Measurements from ENCODE around the gene CDYL2. TPM values are rescaled to one million over a fixed set of nuclear protein-coding genes. Genes with fewer than 3 reads are reported as not detected.

Gene CDYL2
- total RNA-seq, 2 donors from 2014 or later, result 4.8 TPM

- intact Hi-C loops (cut with DNase I), result no loop called here
- H3K27ac ChIP-seq, result no peak overlapping the region
- no peak for DNase-seq
- no peaks in the 10 kb centered on the region for H3K36me3 ChIP-seq
- H3K9ac ChIP-seq (ENCODE audit: low read depth in 2 of 2, low read length in 2 of 2), result no peak overlapping the region
- no peaks in the 10 kb centered on the region for H3K4me1 ChIP-seq
- TF ChIP-seq CTCF (IDR thresholded peaks at IDR 0.05), result no peak
- no peaks in the 10 kb centered on the region for H3K27me3 ChIP-seq
- H3K4me3 ChIP-seq, result no peak overlapping the region
- no peaks in the 10 kb centered on the region for H3K9me3 ChIP-seq
Measured at GRCh38 chr16:80670170-80670865, 134.1 kb downstream of the CDYL2 start.

GRCh38 chr16:80669673-80670072, 134.7 kb downstream of the CDYL2 start:
- TF ChIP-seq CTCF (IDR thresholded peaks at IDR 0.05), result no peak
- H3K4me3 ChIP-seq, result no peak overlapping the region
- no peaks in the 10 kb centered on the region for H3K9me3 ChIP-seq
- H3K36me3 ChIP-seq, result no peaks in the 10 kb centered on the region
- H3K27me3 ChIP-seq, result no peaks in the 10 kb centered on the region
- H3K27ac ChIP-seq, result no peak overlapping the region
- no peaks in the 10 kb centered on the region for H3K4me1 ChIP-seq
- intact Hi-C loops (cut with DNase I), result no loop called here
- DNase-seq, result no peak
- H3K9ac ChIP-seq (ENCODE audit: low read depth in 2 of 2, low read length in 2 of 2), result no peak overlapping the region

GRCh38 chr16:80667925-80668324, 136.5 kb downstream of the CDYL2 start:
- TF ChIP-seq CTCF (IDR thresholded peaks at IDR 0.05), result no peak
- intact Hi-C loops (cut with DNase I), result no loop called here
- H3K9me3 ChIP-seq, result no peaks in the 10 kb centered on the region
- H3K27me3 ChIP-seq, result no peaks in the 10 kb centered on the region
- H3K36me3 ChIP-seq, result no peaks in the 10 kb centered on the region
- DNase-seq, result no peak
- H3K4me1 ChIP-seq, result no peaks in the 10 kb centered on the region
- no peak overlapping the region for H3K9ac ChIP-seq (ENCODE audit: low read depth in 2 of 2, low read length in 2 of 2)
- H3K27ac ChIP-seq, result no peak overlapping the region
- H3K4me3 ChIP-seq, result no peak overlapping the region

GRCh38 chr16:80667251-80667560, 137.2 kb downstream of the CDYL2 start:
- no peaks in the 10 kb centered on the region for H3K4me1 ChIP-seq
- no peak overlapping the region for H3K9ac ChIP-seq (ENCODE audit: low read depth in 2 of 2, low read length in 2 of 2)
- H3K9me3 ChIP-seq, result no peaks in the 10 kb centered on the region
- H3K27me3 ChIP-seq, result no peaks in the 10 kb centered on the region
- no peak for DNase-seq
- no peak for TF ChIP-seq CTCF (IDR thresholded peaks at IDR 0.05)
- no peak overlapping the region for H3K27ac ChIP-seq
- H3K36me3 ChIP-seq, result no peaks in the 10 kb centered on the region
- H3K4me3 ChIP-seq, result no peak overlapping the region
- intact Hi-C loops (cut with DNase I), result no loop called here

GRCh38 chr16:80666378-80667250, 137.8 kb downstream of the CDYL2 start:
- TF ChIP-seq CTCF (IDR thresholded peaks at IDR 0.05), result no peak
- intact Hi-C loops (cut with DNase I), result no loop called here
- no peak overlapping the region for H3K27ac ChIP-seq

More at GRCh38 chr16:80666378-80667250, 137.8 kb downstream of the CDYL2 start:
- H3K9me3 ChIP-seq, result no peaks in the 10 kb centered on the region
- no peaks in the 10 kb centered on the region for H3K27me3 ChIP-seq
- DNase-seq, result no peak
- no peaks in the 10 kb centered on the region for H3K36me3 ChIP-seq
- H3K4me1 ChIP-seq, result no peaks in the 10 kb centered on the region
- no peak overlapping the region for H3K9ac ChIP-seq (ENCODE audit: low read depth in 2 of 2, low read length in 2 of 2)
- no peak overlapping the region for H3K4me3 ChIP-seq
